Astrocyte of the cerebellum (primary cell): Measurements from ENCODE around the gene PCF11.

Experiments used
- DNase-seq: peaks from one replicate; pipeline ENCODE4 v3.0.0-alpha.2; 2011; ENCODE audit warnings: low read depth
- H3K4me3 ChIP-seq: 2 replicates; pipeline ENCODE4 v1.5.1; 2011; ENCODE audit warnings: mild to moderate bottlenecking, low read depth, low read length, moderate library complexity
- CTCF ChIP-seq: IDR thresholded peaks from 2 replicates; pipeline ENCODE4 v1.5.1; 2012; ENCODE audit warnings: low read length, low read depth, moderate library complexity, mild to moderate bottlenecking; ENCODE audit errors: missing control alignments
- in situ Hi-C: cut with HindIII; loops from 2 replicates; pipeline ENCODE4 v1.10.0; 2017; ENCODE audit warnings: low sequenced_read_pairs

The PCF11 gene

DNA sequence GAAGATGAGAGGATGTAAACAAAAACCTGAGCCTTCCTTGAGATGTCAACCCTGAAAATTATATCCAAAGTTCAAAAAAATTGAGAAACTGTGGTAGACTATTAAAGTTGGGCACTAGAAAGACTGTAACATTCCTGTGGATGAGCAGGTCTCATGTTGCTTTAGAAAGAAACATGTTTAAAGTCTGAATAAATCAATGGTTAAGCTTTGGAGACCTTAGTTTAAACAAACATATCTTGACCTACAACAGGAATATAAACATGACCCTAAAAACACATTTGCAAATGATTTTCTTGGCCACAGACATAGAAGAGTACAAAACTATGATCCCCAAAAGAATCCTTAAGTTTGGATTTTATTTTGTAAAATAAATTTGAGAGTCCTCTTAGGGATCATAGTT lies 38.1 kb upstream of the PCF11 start:
- no peak for DNase-seq
- in situ Hi-C loops, result no loop called here
- no peak overlapping the region for H3K4me3 ChIP-seq
- no peak for TF ChIP-seq CTCF

DNA sequence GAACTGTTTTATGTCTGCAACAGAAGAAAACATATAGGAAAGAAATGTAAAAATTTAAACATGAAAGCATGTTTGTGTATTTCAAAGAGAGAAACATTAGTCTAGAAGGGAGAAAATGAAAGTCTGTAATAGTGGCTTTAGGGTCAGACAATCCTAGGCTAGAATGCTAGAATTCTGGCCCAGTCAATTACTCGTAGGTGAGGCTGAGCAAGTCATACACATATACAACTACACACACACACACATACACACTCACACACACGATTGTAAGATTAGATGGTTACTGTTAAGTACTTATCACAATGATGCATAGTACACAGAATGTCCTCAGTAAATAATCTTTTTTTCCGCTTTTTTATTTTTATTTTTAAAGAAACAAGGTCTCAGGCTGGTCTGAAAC lies 37.7 kb upstream of the PCF11 start:
- in situ Hi-C loops, result no loop called here
- DNase-seq, result no peak
- TF ChIP-seq CTCF, result no peak
- no peak overlapping the region for H3K4me3 ChIP-seq

DNA sequence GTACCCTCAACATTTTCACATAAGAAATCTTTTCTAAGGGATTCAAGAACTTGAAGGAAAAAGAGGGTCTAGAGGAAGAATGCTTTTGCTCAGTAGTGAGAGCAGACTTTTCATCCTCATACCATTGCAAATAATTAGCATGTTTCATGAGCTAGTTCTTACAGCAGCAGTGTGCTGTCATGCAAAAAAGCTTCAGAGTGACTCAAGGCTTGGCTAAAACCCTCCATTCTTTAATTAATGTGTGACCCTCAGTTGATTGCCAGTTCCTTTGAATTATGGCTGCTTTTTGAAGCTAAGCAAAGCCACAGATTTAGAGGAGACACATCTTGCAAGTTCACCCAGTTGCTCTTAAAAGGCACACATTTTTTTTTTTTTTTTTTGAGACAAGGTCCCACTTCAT lies 36.6 kb upstream of the PCF11 start:
- no peak for DNase-seq
- H3K4me3 ChIP-seq, result no peak overlapping the region
- in situ Hi-C loops, result no loop called here
- TF ChIP-seq CTCF, result no peak

DNA sequence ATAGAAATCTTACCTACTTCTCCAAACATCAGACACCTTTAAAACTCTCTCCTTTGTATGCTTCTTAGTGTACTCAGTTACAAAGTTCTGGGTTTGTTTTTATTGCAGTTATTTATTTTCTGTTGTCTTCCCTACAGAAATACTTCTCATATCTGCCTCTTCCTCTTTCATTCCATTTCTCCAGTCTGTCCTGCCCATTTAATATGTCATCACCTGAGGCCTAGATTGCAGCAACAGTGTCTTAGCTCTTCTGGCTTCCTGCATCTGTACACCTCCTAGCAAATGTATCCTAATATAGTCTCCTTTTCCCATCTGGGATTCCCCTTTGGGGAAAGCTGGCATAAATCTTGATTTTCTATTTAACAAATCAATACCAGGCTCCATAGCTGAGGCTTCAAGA lies 34.9 kb upstream of the PCF11 start:
- no peak overlapping the region for H3K4me3 ChIP-seq
- no peak for TF ChIP-seq CTCF
- in situ Hi-C loops, result no loop called here
- no peak for DNase-seq

GRCh38 chr11:83122766-83123165 lies 34.2 kb upstream of the PCF11 start:
- no peak overlapping the region for H3K4me3 ChIP-seq
- no peak for TF ChIP-seq CTCF
- in situ Hi-C loops, result no loop called here
- DNase-seq, result no peak

GRCh38 chr11:83124636-83125424 lies 32.1 kb upstream of the PCF11 start:
- H3K4me3 ChIP-seq, result no peak overlapping the region
- in situ Hi-C loops, result no loop called here
- no peak for DNase-seq
- TF ChIP-seq CTCF, result no peak
